ENCODE measurements around the gene TFDP1.

GRCh38 chr13:113661509-113661908, 77.0 kb downstream of the TFDP1 start:
- TF ChIP-seq EP300 (IDR thresholded peaks at IDR 0.05) (no peak), CTCF (IDR thresholded peaks at IDR 0.05) (no peak)
